Measurements from ENCODE around the gene SSR3. TPM values are rescaled to one million over a fixed set of nuclear protein-coding genes. Genes with fewer than 3 reads are reported as not detected.
A peak's percentile ranks its signal among the peaks of the same experiment; 100 is the strongest.

SSR3 gene
- total and polyA plus RNA-seq, 2 donors (not counting 3 experiments of a cell fraction or from before 2014, with no cell fraction given): 155 to 355 TPM

- H3K9ac ChIP-seq (replicated peaks; ENCODE audit: extremely low read depth, insufficient read depth, low read length): peak overlapping the region; percentile 48
- H3K79me2 ChIP-seq (ENCODE audit: control insufficient read depth, insufficient read depth, low read length): peaks cover 42% of the 10 kb centered on the region
- H3K9me3 ChIP-seq (replicated peaks; ENCODE audit: control insufficient read depth, insufficient read depth, low read length): no peaks in the 10 kb centered on the region
- H4K20me1 ChIP-seq (replicated peaks; ENCODE audit: control insufficient read depth, extremely low read depth, insufficient read depth, low read length): no peaks in the 10 kb centered on the region
- intact Hi-C loops (cut with micrococcal nuclease) (loop anchor here (1.0 to 2.0 kb wide), 2 partner anchors 9 to 588 kb away; no protein-coding TSS in a partner anchor), dilution Hi-C loops (cut with MboI; ENCODE audit: extremely low pct_ligation_motif_present, low sequenced_read_pairs) (no loop called here)
- peak overlapping the region; percentile 86 for H3K4me2 ChIP-seq (ENCODE audit: insufficient read depth, low read length)
- peak overlapping the region; percentile 93 for H3K27ac ChIP-seq (ENCODE audit: insufficient read depth, low read depth, low read length)
- peaks cover 56% of the 10 kb centered on the region for H3K4me1 ChIP-seq (ENCODE audit: control insufficient read depth, extremely low read depth, insufficient read depth, low read length)
- FAIRE-seq (no peak), DNase-seq (ENCODE audit: low read depth, low spot score) (no peak)
- ChIA-PET POLR2A (interaction anchor here (2.8 kb wide), 1 partner anchor 12 kb away, joined by 12 read pairs; the partner anchor contains the start of gene SSR3), CTCF (interaction anchor here (2.0 to 3.8 kb wide), 4 partner anchors 32 to 392 kb away, joined by 8 to 22 read pairs (median 15); no protein-coding TSS in a partner anchor)
- no peak for TF ChIP-seq EZH2 (IDR thresholded peaks at IDR 0.05; ENCODE audit: borderline replicate concordance, low read depth, low read length, severe bottlenecking)
- TF ChIP-seq JUN (IDR thresholded peaks at IDR 0.05; ENCODE audit: borderline replicate concordance, insufficient read depth, insufficient read length, low read depth): no peak
- no peak for TF ChIP-seq MYC (IDR thresholded peaks at IDR 0.05; ENCODE audit: low read depth, low read length)
- TF ChIP-seq POLR2A (IDR thresholded peaks at IDR 0.05; ENCODE audit: low read depth, low read length): no peak
- TF ChIP-seq, protein P1, sequence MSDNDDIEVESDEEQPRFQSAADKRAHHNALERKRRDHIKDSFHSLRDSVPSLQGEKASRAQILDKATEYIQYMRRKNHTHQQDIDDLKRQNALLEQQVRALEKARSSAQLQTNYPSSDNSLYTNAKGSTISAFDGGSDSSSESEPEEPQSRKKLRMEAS (IDR thresholded peaks at IDR 0.05; ENCODE audit: insufficient read depth, insufficient read length): no peak
- TF ChIP-seq GATA2 (IDR thresholded peaks at IDR 0.05; ENCODE audit: insufficient read depth, insufficient read length, low read depth, low read length): no peak
- TF ChIP-seq, protein P2, sequence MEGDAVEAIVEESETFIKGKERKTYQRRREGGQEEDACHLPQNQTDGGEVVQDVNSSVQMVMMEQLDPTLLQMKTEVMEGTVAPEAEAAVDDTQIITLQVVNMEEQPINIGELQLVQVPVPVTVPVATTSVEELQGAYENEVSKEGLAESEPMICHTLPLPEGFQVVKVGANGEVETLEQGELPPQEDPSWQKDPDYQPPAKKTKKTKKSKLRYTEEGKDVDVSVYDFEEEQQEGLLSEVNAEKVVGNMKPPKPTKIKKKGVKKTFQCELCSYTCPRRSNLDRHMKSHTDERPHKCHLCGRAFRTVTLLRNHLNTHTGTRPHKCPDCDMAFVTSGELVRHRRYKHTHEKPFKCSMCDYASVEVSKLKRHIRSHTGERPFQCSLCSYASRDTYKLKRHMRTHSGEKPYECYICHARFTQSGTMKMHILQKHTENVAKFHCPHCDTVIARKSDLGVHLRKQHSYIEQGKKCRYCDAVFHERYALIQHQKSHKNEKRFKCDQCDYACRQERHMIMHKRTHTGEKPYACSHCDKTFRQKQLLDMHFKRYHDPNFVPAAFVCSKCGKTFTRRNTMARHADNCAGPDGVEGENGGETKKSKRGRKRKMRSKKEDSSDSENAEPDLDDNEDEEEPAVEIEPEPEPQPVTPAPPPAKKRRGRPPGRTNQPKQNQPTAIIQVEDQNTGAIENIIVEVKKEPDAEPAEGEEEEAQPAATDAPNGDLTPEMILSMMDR (IDR thresholded peaks at IDR 0.05; ENCODE audit: extremely low read depth in 1 of 2, insufficient read depth in 1 of 2, low read depth in 1 of 2, low read length in 2 of 2): no peak
- TF ChIP-seq FOS (IDR thresholded peaks at IDR 0.05; ENCODE audit: borderline replicate concordance, insufficient read depth, low read length): no peak
- no peak for TF ChIP-seq POLR2AphosphoS5 (IDR thresholded peaks at IDR 0.05; ENCODE audit: insufficient read depth, low read depth, low read length)
- no peak overlapping the region for H2AFZ ChIP-seq (ENCODE audit: low read depth, low read length)
- no peaks in the 10 kb centered on the region for H3K9me1 ChIP-seq (replicated peaks; ENCODE audit: control insufficient read depth, extremely low read depth, insufficient read depth, low read length)
- no peaks in the 10 kb centered on the region for H3K27me3 ChIP-seq (ENCODE audit: control insufficient read depth in 2 of 2, insufficient read depth in 2 of 2, low read length in 2 of 2)
- H3K36me3 ChIP-seq (ENCODE audit: control insufficient read depth in 2 of 2, extremely low read depth in 1 of 2, insufficient read depth in 2 of 2, low read length in 2 of 2): peaks cover 14 to 55% of the 10 kb centered on the region in 2 experiments
- TSS peak; percentile 27 for BruUV-seq (replicated peaks)
- H3K4me3 ChIP-seq (replicated peaks in 1 of 3; ENCODE audit: insufficient read depth in 1 of 3, low read depth in 1 of 3, low read length in 3 of 3): no peak overlapping the region
Observed at GRCh38 chr3:156542101-156543042, 12.5 kb downstream of the SSR3 start.
